H1 (cell line): ENCODE data around the gene EHD4.
A peak's percentile ranks its signal among the peaks of the same experiment; 100 is the strongest.

Experiments
- CTCF ChIP-seq, 3 experiments: IDR thresholded peaks; 1 replicate in 2 of 3; 2 replicates in 1 of 3; pipeline versions ENCODE4 v1.5.1 to v1.6.1; 2011; ENCODE audit warnings: low read length in 3 of 3, mild to moderate bottlenecking in 3 of 3, inconsistent platforms in 2 of 3, low read depth in 1 of 3, moderate library complexity in 1 of 3; ENCODE audit not compliant: insufficient read depth in 1 of 3; ENCODE audit errors: control extremely low read depth in 1 of 3
- EP300 ChIP-seq, 2 experiments: IDR thresholded peaks; 1 replicate in 1 of 2; 2 replicates in 1 of 2; pipeline ENCODE4 v1.6.1; 2011 to 2012; ENCODE audit warnings: low read depth in 2 of 2, low read length in 2 of 2, mild to moderate bottlenecking in 2 of 2, borderline replicate concordance in 1 of 2, inconsistent platforms in 1 of 2, moderate library complexity in 1 of 2
- HDAC2 ChIP-seq, 2 experiments: fragments of 300-600 bp in 1 of 2; sonication (generic) in 1 of 2; IDR thresholded peaks; 2 replicates each; pipeline ENCODE4 v1.6.1; 2011 to 2012; ENCODE audit warnings: low read depth in 2 of 2, low read length in 2 of 2, mild to moderate bottlenecking in 2 of 2, moderate library complexity in 2 of 2, borderline replicate concordance in 1 of 2, inconsistent platforms in 1 of 2
- JUN ChIP-seq: IDR thresholded peaks from 2 replicates; pipeline ENCODE4 v1.6.1; 2011; ENCODE audit warnings: low read depth, mild to moderate bottlenecking, improper control_type of control experiment, low read length
- NANOG ChIP-seq: IDR thresholded peaks from 2 replicates; pipeline ENCODE4 v1.6.1; 2011; ENCODE audit warnings: low read length, low read depth, mild to moderate bottlenecking, inconsistent platforms; ENCODE audit not compliant: insufficient read depth, poor library complexity, severe bottlenecking
- RAD21 ChIP-seq, 2 experiments: IDR thresholded peaks in 1 of 2; conservative IDR thresholded peaks in 1 of 2; 2 replicates each; pipeline ENCODE4 v1.6.1; 2011; ENCODE audit warnings: low read depth in 2 of 2, low read length in 2 of 2, improper control_type of control experiment in 1 of 2, inconsistent platforms in 1 of 2, mild to moderate bottlenecking in 1 of 2, moderate library complexity in 1 of 2
- TAF1 ChIP-seq: IDR thresholded peaks from 2 replicates; pipeline ENCODE4 v1.6.1; 2011; ENCODE audit warnings: mild to moderate bottlenecking, low read depth, low read length

- no peak for TF ChIP-seq HDAC2 (IDR thresholded peaks at IDR 0.05; ENCODE audit: borderline replicate concordance in 1 of 2, low read depth in 2 of 2, low read length in 2 of 2)
- no peak for TF ChIP-seq NANOG
- peak; percentile 45 to 59 (median 51) for TF ChIP-seq CTCF (IDR thresholded peaks at IDR 0.05; ENCODE audit: control extremely low read depth in 1 of 3, insufficient read depth in 1 of 3, low read depth in 1 of 3, low read length in 3 of 3)
- TF ChIP-seq RAD21 (IDR thresholded peaks at IDR 0.05 in 1 of 2, conservative IDR thresholded peaks at IDR 0.05 in 1 of 2; ENCODE audit: low read depth in 2 of 2, low read length in 2 of 2), result peak; percentile 29 to 51; a peak in 3 of 4 replicates
- no peak for TF ChIP-seq JUN
- TF ChIP-seq EP300 (IDR thresholded peaks at IDR 0.05; ENCODE audit: borderline replicate concordance in 1 of 2, low read depth in 2 of 2, low read length in 2 of 2), result no peak
- TF ChIP-seq TAF1, result no peak
Measured at GRCh38 chr15:41955807-41956525, 16.4 kb downstream of the EHD4 start.
